GM10266 (cell line): ENCODE measurements around the gene MSI2.

ENCODE experiments used
- DNase-seq: peaks from one replicate; pipeline ENCODE4 v3.0.0; 2012; ENCODE audit errors: extremely low spot score
- TF ChIP-seq, protein P1 (sequence below): IDR thresholded peaks from 2 replicates; pipeline ENCODE4 v1.5.1; 2012; ENCODE audit warnings: mild to moderate bottlenecking, low read depth; ENCODE audit not compliant: control insufficient read depth, insufficient read depth; ENCODE audit errors: missing control alignments

MSI2 gene

GRCh38 chr17:57631871-57632270 is 375.5 kb downstream of the MSI2 start:
- TF ChIP-seq, protein P1, sequence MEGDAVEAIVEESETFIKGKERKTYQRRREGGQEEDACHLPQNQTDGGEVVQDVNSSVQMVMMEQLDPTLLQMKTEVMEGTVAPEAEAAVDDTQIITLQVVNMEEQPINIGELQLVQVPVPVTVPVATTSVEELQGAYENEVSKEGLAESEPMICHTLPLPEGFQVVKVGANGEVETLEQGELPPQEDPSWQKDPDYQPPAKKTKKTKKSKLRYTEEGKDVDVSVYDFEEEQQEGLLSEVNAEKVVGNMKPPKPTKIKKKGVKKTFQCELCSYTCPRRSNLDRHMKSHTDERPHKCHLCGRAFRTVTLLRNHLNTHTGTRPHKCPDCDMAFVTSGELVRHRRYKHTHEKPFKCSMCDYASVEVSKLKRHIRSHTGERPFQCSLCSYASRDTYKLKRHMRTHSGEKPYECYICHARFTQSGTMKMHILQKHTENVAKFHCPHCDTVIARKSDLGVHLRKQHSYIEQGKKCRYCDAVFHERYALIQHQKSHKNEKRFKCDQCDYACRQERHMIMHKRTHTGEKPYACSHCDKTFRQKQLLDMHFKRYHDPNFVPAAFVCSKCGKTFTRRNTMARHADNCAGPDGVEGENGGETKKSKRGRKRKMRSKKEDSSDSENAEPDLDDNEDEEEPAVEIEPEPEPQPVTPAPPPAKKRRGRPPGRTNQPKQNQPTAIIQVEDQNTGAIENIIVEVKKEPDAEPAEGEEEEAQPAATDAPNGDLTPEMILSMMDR, result no peak
- no peak for DNase-seq

DNA sequence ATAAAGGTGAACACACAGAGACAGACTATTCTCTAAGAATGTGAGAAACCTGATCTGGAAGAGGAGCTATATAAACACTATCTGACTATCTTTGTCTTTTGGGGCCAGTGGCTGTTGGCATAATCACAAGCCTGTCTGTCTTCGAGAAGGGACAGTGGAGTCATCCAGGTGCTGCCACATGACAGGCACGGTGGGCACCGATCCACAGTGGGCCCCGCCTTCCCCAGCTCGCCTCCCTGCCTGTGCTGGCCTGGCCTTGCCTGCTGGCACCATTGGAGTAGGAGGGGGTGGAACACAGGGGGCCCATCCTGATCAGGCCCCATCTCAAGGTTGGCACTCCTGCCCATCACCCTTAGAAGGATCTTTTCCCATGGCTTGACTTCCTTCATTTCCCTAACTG is 376.0 kb downstream of the MSI2 start:
- TF ChIP-seq, protein P1, result no peak
- DNase-seq, result no peak

- TF ChIP-seq, protein P1, result no peak
- no peak for DNase-seq
Measured at GRCh38 chr17:57633236-57633635, 376.9 kb downstream of the MSI2 start.

GRCh38 chr17:57634713-57635465 is 378.6 kb downstream of the MSI2 start:
- DNase-seq, result no peak
- TF ChIP-seq, protein P1, result no peak

- no peak for DNase-seq
- TF ChIP-seq, protein P1, result no peak
Measured at GRCh38 chr17:57636274-57636673, 380.0 kb downstream of the MSI2 start.

- DNase-seq, result no peak
- TF ChIP-seq, protein P1, result no peak
Measured at GRCh38 chr17:57636985-57637665, 380.8 kb downstream of the MSI2 start.

GRCh38 chr17:57637666-57638010 is 381.3 kb downstream of the MSI2 start:
- TF ChIP-seq, protein P1, result no peak
- no peak for DNase-seq
